Measurements from ENCODE around the gene DNAH7. TPM values are rescaled to one million over a fixed set of nuclear protein-coding genes. Genes with fewer than 3 reads are reported as not detected.
"Not testable (repeated sequence)": the region's sequence is repeated elsewhere in the genome, so short reads cannot be mapped to it uniquely, and the experiment has no call there.

Gene DNAH7
- total RNA-seq = 0.09 and 0.17 TPM in 2 replicates

GRCh38 chr2:196068271-196069209 is at the start of gene DNAH7:
DNAH7 (minus strand) TSS chr2:196068837; CDS start chr2:196068711, 126 bp downstream.
- DNase-seq = peak; percentile 79

DNA sequence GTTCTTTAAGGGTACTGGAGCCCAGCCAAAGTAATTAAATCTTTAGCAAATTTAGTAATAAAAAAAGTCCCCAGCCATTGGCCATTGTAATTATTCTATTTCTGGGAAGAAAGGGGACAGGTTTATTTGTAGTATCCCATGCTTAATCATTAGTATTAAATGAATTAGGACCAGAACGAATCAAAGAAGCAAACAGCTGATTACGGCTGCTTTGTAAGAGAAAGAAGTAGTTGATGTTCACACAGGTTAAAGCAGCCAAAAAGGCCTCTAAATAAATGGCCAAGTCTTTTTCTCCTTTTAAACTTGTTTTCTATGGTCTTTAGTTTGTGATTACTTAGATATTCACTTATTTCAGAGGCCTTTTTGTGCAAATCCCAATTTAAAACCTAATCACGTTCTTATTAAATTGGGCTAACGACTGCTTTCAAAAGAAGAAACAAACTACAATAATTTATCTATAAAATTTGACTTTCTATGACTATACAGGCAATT is 48.6 kb upstream of the DNAH7 start:
- no peak for DNase-seq

- peak; percentile 17 for DNase-seq
These were observed 44.7 kb upstream of the DNAH7 start for GRCh38 chr2:196113061-196113974.

DNA sequence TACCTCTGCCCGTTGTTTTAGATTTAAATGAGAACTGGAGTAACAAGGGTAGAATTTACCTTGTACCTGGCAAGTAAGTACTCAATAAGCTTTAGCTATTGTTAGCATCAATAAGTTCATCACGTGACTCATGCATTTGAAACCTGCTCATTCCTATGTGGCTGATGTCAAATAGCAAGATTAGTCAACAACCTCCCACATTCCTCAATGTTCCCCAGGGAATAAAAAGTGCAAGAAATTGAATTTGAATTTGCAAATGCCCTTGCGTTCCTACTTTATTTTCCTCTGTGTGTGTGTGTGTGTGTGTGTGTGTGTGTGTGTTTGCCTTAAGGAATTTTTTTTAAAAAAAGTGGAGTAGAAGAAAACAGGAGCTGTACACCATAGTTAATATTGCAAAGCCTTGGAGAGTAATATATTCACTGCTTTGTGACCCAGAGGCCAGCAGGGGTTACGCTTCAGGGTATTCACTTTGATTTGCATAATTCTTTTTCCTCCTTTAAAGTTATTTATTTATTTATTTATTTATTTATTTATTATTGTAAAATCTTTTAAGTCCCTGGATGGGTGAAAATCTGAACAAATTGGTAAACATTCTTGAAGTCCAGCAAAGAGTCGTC is 43.9 kb upstream of the DNAH7 start:
- peak; percentile 71 for DNase-seq

- no peak for DNase-seq
These were observed 40.0 kb upstream of the DNAH7 start for GRCh38 chr2:196108604-196109003.

DNA sequence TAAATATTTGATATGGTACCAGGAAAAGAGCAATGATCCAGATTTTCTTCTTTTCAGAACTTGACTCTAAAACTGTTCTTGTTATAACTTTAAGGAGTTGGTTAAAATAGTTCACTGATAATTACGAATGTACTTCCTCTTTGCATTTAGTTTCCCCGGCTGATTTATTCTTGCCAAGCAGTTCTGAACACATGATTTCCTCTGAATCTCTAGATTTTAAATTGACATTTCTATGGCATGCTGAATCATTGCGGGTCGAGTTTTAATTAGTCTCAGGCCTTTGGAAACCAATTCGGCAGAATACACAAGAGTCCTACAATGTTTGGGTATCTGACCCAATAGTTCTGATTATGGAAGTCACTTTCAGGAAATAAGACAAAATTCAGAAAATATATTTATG is 37.3 kb upstream of the DNAH7 start:
- DNase-seq = peak; percentile 58

GRCh38 chr2:196104066-196104465 is 35.4 kb upstream of the DNAH7 start:
- no peak for DNase-seq

DNA sequence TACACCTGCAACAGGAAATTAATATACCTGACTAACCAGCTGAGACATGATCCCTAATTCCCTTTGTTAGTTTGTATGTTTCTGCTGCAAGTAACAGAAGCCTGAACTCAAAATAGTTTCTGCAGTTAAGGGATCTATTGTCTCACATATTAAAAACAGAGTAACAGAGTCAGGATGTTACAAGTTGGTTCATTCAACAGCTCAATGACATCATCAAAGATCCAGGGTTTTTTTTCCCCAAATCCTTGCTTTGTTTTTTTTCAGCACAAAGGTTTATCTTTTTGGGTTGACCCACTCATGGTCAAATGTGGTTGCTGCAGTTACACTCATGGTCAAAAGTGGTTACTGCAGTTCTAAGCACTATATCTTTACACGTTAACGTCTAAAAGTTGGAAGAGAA is 35.0 kb upstream of the DNAH7 start:
- no peak for DNase-seq

DNA sequence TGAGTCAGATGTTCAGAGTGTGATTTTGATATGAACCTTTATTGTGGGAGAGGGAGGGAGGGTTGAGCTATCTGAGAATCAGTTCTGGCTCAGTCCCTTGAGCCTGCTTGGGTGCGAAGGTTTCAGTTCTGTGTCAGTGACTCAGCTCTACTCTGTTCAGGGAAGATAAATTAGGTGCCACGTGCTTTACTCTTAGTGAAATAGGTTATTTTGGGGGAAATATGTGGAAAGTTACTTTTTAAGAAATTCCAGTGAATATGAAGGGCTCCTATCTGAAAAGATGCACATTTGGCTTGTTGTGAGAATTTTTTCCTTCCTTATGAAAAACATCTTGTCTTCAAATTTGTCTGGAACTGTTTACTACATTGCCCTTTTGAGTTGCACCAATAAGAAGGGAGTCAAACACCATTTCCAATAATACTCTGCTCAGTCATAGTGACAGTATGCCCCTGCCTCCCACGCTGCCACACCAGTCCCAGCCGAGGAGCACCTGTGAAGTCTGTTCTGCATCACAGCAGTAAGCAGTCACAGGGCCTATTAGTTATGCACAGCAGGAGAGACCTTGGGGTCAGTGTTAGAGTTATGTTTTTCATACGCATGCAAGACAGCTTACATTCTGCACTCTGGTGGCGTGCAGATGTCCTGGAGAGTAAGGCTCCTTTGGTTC is 32.8 kb upstream of the DNAH7 start:
- no peak for DNase-seq

DNA sequence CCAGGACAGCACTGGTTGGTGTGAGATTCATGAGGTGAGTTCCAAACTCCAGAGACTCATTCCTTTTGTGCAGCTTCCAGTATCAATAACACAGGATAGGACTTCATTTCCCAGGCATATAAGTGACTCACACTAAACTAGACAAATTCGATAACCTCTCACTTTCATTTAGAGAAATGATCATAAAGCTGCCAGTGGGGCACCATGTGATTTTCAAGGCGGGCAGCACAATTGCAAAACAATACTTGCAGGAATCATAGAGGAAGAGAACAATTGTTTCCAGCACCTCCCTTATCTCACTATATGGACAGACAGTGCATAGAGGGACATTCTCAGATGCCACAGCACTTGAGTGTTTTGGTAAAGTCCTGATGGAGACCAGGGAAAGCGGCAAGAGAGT is 31.3 kb upstream of the DNAH7 start:
- DNase-seq = peak; percentile 44

- DNase-seq = no peak
These were observed 29.4 kb upstream of the DNAH7 start for GRCh38 chr2:196097864-196098660.

DNA sequence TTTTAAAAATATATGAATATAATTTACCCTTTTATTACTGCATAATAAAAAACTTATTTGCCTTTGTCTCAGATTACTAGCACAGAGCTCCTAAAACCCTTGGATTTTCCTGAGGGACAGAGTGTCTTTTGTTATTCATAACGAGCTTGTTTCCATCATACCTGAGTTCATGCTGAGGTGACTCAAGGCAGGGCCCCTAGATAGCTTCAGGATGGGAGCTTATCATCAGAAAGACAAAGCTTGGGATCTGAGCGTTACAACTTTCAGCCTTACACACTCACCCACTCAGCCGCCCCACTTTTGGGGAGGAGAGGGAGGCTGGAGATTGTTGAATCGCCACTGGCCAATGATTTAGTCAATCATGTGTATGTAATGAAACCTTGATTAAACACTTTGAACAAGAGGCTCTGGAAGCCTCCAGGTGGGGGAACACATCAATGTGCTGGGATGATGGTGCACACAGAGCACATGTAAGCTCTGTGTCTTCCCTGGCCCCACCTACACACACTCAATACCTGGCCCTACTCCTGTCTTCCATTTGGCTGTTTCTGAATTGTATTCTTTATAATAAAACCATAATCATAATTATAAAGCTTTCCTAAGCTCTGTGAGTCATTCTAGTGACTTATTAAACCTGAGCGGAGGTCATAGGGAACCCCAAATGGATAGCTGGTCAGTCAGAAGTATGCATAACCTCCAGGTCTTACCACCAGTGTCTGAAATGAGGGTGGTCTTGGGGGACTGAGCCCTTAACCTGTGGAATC is 28.5 kb upstream of the DNAH7 start:
- no peak for DNase-seq

DNA sequence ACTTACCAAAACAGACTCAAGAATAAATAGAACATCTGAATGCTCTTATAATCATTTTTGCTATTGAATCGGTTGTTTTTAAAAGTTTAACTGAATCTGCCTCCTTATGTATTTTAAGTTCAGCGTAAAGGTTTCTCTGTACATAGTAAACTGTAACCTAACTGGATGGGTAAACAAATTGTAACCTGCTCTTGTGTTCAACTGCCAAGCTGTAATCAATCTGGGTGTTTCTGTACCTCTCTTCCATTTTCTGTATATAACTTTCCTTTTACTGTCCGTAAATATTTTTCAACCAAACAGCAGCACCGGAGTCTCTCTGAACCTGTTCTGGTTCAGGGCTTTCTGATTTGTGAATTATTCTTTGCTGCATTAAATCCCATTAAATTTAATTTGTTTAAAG is 27.6 kb upstream of the DNAH7 start:
- no peak for DNase-seq

- DNase-seq = not testable (repeated sequence)
These were observed 20.8 kb upstream of the DNAH7 start for GRCh38 chr2:196089448-196089847.

DNA sequence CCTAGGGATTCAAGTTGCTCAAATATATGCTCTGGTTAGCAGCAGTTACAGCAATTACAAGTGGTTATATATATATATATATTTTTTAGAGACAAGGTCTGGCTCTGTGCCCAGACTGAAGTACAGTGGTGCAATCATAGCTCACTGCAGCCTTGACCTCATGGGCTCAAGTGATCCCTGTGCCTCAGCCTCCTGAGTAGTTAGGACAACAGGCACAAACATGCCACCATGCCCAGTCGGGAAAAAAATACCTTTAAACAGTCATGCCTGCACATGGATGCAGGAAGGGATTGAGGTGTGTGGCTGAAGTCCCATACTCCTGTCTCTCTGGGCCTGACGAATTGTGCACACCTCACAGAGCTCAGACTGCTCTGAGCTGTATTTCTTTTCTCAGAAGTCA is 19.6 kb upstream of the DNAH7 start:
- no peak for DNase-seq

DNA sequence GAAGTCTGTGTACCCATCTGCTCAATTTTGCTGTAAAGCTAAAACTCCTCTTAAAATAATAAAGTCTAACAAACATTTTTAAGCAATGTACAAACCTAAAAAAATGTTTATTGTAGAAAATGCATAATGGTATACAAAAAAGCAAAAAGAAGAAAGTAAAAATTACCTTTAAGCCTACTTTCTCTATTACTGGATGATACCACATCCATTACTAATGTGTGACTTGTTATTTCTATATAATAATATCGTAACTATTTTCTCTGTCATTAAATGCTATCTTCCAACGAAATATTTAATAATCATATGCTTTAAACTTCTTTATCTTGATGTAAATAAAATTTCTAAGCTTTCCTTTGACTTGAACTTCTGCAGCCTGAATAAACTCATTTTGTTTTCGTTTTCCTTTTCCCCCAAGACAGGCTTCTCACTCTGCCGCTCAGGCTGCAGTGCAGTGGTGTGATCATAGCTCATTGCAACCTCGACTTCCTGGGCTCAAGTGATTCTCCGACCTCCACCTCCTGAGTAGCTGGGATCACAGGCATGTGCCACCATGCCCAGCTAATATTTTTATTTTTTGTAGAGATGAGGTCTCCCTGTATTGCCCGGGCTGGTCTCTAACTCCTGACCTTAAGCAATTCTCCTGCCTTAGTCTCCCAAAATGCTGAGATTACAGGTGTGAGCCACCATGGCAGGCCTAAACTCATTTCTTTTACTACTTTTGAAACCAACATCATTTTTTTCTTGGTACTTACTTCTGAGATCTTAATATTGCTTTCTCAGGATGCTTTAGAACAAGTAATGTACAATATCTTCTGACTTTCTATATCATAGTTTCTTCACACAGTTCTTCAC is 18.1 kb upstream of the DNAH7 start:
- no peak for DNase-seq

GRCh38 chr2:196083601-196084000 is 15.0 kb upstream of the DNAH7 start:
- DNase-seq = no peak

DNA sequence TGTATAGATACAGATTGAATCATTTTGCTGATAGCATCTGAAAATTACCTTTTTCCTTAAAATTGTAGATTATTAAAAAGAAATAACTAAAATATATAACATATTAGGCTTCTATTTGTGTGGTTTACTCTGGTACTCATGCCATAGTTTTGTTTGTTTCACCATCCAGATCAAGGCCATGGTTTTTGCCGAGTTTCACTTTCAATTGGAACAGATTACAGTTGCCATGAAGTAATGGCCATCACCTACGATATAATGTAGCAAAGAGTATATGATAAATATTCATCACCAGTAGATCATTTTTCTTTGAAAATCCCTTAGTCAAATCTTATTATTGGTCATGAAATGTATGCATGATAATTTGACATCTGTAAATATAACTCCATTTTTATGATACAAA is 11.9 kb upstream of the DNAH7 start:
- no peak for DNase-seq

GRCh38 chr2:196079052-196079451 is 10.4 kb upstream of the DNAH7 start:
- no peak for DNase-seq

DNA sequence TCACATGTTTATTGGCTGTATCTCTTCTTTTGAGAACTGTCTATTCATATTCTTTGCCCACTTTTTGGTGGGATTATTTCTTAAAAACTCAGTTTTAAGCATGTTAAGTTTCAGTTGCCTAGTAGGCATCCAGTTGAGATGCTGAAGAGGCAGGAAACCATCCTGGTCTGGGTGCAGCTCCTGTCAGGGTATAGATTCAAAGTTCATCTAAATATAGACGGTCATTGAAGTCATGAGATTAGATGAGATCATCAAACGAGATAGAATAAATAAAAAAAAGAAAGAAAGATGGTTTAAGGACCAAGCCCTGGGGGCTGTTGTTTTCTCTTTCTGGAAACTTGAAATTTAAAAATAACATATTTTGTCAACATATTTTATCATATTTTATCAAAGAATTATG is 9.2 kb upstream of the DNAH7 start:
- DNase-seq = no peak
